HG02678 (cell line): ENCODE data around the gene THBS3.
"Not testable (repeated sequence)": the region's sequence is repeated elsewhere in the genome, so short reads cannot be mapped to it uniquely, and the experiment has no call there.

Source experiments
- ATAC-seq: cut with Tn5 transposase; IDR thresholded peaks from one replicate; pipeline ENCODE4 v1.9.1; 2021; ENCODE audit warnings: mild to moderate bottlenecking, moderate library complexity; ENCODE audit not compliant: unreplicated experiment

Gene THBS3

DNA sequence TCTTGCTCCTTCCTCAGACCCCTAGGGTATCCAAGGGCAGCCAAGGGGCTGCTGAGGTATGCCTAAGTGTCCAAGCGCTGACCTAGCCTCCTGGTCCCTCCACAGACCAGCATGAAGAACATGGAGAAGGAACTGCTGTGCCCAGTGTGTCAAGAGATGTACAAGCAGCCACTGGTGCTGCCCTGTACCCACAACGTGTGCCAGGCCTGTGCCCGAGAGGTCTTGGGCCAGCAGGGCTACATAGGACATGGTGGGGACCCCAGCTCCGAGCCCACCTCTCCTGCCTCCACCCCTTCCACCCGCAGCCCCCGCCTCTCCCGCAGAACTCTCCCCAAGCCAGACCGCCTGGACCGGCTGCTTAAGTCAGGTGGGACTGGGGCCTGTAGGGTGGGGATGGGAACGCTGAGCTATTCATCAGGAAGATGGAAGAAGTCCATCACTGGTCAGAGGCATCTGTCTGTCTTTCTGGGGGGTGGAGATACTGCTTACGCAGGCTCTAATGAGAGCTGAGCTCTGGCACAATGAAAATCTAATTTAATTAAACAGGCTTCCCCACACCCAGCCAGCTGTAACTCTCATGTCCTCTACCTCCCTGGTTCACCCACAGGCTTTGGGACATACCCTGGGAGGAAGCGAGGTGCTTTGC, 32.3 kb downstream of the THBS3 start:
- no peak for ATAC-seq

DNA sequence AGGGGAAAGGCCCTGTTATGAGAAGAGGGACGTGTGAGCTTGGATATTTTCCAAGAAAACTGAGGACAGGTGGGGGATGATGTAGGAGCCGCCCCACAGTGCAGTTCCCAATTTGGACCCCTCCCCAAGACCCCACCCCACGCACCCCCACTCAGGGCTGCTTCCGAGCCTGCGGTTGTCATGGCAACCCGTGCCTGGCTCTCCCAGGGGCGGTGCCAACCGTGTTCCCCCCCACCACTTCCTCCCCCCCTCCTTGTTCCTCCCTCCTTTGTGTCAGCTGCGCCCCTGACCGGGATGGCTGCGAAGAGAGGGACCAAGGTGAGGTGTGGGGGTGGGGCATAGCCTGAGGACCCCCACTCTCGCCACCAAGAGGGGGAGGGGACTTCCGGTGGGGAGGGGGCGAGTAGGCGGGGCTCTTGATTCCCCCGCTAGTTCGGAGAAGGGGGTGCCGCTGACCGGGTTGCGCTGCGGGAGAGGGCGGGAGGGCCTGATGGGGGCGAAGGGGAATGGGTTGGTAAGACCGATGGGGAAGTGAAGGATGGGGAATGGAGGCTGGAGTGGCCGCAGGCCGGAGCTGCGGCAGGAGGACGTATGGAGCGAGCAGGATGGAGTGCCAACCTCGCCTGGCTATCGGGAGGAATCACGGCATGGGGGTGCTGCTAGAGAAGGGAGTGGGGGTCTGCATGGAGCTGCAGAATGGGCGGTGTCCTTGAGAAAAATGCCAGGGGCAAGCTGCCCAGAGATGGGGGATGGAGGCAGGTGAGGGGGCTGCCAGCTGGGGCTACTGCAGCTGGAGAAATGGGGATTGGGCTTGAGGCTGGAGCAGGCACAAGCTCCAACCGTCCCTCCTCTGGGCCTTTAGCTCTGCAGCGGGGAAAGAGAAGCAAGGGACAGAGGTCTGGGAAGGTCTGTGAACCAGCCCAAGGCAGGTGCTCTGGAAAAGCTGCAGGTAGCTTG, 33.1 kb downstream of the THBS3 start:
- ATAC-seq: no peak

DNA sequence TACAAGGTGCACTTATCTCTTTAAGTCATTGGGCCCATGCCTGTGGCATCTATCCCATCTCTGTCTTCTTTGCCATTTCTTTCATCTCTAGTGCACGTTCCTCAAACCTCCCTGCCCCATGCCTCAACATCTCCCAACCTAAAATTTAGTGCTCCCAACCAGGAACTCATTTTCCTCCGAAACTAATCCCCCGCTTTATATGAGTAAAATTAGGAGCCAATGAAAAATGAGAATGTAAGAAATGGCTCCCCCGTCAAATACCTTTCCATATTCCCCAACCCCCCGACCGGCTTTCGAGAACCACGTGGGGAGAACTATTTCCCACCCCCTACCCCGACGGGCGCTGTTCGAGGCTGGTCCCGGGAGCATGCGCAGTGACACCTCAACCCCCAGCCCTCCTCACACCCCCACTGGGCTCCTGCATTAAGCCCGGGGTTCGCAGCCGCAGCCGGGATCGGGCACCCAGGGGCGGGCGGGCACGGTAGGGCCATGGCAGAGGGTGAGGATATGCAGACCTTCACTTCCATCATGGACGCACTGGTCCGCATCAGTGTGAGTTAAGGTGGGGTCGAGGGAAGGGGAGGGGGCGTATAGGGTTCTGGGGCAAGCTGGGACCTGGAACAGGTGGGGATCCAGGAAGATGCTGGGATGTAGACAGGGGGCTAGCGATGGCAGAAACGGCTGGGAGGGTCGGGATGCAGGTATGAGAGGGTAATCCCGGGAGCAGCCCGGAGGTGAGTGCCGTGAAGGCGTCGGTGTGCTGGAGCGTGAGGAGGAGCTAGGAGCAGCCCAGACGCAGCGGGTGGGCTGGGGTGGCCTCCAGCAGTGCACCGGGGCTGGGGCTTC, 34.0 kb downstream of the THBS3 start, which contains the start of gene TRIM46:
Gene TRIM46, plus strand, starts transcription at position 372 of the 846 bp plus-strand sequence. Its CDS starts 118 bp downstream, at position 490.
- ATAC-seq: no peak

DNA sequence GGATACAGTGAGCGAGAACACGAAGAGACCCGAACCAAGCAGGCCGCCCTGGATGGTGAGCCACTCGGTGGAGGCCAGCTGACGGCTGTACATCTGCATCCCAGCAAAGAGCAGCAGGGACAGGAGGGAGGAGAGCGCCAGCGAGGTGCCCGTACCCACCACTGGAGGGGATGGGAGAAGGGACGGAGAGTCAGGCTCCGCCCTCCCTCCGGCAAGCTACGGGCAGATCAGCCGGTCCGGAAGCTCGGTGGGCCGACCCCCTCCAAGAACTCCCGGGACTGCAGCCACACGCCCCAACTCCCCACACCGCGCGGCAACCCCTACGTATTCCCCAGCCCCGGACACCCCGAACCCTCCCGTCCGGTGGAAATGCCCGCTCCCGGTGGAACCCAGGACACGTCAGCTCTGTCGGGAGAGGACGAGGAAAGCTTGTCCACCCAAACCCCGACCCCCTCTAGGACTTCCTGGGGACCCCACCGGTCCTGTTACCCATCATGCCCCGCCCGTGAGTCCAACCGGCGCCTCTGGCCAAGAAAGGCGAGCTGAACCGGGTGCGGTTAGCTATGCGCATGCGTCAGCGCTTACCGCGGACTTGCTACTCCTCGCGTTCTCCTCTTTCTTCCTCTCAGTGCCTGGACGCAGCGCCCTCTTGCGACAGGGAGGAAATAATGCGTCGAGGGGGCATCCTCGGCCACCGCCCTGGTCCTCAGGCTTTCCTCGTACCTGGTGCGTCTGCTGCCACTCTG, 34.8 kb downstream of the THBS3 start, which contains the start of gene KRTCAP2:
Gene KRTCAP2, minus strand, starts transcription at position 573 of the 746 bp plus-strand sequence. Its CDS starts 80 bp downstream, at position 493.
- ATAC-seq: peak; percentile 82

DNA sequence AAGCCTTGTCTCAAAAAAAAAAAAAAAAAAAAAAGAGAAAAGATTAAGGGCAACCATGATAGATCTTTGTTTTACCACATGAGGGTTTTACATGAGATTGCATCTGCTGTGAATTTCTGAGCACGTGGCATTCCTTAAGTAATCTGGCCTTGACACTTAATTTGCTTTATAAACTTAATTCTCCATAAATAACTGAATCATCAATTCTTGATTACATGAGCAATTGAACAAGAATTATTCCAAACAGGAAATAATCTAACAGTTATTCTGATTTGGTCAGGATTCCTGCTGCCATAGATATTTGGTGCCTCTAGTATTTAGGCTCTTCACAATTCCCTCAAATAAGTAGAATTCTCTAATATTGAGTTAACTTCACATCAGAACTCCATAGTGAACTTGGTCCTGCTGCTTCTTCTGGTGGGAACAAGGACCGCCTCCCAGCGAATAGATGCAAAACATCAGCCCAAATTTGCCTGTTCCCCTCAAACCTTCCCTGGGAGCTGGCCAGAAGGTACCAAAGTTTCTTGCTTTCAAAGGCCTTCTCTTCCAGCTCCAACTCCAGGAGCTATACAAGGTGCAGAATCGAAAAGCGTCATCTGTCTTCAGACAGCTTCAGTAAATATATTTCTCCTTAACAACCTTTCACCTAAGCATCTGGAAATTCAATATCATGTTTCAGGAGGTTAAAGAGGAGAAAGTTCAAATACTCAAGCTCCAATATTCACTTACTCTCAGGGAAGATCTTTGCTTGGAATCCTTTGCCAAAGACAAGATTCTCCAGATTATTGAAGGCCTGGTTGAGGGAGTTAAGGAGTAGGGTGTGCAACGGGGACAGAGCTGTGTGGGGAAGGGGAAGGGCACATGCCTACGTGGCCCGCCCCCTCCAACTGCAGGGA, 35.6 kb downstream of the THBS3 start:
- ATAC-seq: peak; percentile 20

DNA sequence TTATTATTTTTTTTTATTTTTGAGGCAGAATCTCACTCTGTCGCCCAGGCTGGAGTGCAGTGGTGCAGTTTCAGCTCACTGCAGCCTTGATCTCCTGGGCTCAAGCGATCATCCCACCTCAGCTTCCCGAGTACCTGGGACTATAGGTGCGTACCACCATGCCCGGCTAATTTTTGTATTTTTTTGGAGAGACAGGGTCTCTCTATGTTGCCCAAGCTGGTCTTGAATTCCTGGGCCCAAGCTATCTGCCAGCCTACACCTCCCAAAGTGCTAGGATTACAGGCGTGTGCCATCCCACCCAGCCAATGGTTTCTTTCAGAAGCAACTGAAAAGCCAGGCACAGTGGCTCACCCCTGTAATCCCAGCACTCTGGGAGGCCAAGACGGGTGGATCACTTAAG, 36.9 kb downstream of the THBS3 start:
- ATAC-seq: no peak

DNA sequence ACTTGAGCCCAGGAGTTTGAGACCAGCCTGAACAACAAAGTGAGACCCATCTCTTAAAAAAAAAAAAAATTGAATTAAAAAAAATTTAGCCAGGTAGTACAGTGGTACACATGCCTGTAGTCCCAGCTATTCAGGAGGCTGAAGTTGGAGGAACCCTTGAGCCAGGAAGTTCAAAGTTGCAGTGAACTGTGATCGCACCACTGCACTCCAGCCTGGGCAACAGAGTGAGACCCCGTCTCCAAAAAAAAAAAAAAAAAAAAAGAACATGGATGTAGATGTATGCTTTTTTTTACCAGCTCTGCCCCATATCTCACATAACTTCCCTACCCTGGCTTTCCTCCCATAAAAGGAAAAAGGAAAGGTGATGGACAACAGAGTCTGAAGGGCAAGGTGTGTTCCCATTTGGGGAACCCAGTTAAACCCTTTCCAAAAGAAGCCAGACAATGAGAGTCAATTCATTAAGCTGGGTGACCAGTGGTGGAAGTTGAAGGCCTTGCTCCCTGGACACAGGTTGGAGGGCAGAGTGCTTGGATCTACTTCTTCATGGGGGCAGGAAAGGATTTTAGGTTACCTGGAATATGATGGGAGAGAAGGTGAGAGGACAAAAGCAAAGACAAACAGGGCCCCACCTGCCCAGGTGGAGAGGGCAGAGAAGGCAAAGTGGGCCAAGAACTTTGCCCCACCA, 37.5 kb downstream of the THBS3 start:
- ATAC-seq: no peak

DNA sequence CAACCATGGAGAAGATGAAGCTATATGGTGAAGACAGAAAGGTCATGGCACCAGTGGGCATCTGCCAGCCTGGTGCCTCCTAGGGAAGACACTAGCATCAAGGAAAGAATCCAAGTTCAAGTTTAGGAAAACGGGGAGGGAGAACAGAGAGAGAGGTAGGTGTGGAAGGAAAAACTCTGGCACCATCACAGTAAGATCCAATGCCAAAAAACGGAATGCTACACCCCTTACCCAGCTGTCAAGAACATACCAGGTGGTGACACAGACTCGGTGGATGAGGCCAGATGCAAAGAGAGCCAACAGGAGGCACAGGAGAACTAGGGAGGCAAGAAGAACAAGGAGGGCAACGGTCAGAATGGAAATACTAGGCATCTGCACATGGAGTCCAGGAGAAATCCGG, 38.2 kb downstream of the THBS3 start:
- no peak for ATAC-seq

DNA sequence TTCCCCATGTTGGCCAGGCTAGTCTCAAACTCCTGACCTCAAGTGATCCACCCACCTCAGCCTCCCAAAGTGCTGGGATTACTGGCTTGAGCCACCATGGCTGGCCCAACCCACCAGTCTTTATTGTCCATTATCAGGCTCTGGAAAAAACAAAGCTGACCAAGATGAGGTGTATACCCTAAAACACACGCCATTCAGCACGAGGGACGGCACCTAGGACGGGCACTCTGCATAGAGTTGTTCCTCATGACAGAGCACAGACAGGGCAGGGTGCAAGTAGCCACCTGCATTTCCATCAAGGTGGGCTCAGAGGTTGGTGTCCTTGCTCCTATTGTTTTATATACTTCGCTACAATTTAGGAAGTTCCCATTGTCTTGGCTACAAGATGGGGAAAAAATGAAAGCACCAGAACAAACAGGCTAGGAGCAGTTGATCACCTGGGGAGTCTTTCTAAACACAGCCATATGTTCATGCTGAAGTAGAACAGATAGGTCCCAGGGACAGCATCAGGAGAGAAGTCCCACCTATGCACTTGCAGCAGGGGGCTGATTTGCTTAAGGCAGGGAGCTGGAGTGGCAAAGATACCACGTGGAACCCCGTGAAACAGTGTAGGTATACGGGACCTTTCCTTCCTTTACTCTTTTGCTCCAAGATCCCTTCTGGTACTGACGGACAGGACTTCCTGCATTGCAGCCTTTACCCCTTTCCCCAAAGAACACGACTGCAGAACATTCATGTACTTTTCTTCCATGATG, 39.1 kb downstream of the THBS3 start:
- no peak for ATAC-seq

DNA sequence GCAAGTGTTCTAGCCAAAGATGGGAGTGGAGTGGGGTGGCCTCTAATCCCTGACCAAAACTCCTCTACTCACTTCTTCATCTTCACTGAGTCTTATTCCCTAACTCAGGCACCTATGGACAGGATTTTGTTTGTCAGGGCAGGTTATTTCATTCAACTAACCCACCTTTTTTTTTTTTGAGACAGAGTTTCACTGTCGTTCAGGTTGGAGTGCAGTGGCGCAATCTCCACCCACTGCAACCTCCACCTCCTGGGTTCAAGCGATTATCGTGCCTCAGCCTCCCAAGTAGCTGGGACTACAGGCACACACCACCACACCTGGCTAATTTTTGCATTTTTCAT, 39.6 kb downstream of the THBS3 start:
- not testable (repeated sequence) for ATAC-seq

DNA sequence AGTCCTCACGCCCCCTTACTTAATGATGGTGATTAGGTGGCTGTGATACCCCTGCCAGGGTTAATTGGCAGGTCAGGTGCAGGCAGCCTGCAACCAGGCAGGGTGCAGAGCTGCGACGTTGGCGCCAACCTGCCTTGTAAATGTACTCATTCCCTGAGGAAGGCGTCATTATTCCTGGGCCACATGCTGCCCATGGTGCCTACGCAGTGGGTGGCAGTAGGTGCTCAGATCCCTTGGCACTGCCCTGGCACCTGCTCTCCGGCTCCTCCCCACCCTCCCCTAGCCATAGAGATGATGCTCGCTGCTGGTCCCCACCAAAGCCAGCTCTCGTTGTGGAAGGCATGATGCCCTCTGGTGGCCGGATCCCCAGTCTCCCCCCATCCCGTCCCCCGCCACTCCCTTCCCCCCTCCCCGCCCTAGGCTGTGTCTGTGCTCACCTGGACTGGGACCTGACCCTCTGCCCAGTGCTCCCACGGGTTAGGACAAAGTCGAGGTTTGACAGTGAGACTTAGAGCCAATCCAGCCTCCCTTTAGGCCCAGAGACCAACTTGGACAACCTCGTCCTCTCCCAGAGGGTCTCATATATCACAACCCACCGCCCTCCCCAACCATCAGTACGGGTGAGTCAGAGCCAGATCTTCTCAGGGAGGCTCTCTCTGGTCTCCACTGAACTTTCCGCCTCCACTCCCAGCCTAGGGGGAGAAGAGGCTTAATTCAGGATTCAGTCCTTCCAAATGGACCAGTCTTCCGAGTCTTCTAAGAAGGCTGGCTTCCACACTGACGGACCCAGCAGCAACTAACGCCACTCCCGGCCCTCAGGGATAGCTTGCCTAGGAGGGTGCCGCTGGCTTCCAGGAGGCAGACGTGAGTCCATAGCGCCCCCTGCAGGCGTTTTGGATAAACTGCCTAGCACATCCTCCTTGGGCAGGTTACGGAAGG, 40.3 kb downstream of the THBS3 start:
- no peak for ATAC-seq

DNA sequence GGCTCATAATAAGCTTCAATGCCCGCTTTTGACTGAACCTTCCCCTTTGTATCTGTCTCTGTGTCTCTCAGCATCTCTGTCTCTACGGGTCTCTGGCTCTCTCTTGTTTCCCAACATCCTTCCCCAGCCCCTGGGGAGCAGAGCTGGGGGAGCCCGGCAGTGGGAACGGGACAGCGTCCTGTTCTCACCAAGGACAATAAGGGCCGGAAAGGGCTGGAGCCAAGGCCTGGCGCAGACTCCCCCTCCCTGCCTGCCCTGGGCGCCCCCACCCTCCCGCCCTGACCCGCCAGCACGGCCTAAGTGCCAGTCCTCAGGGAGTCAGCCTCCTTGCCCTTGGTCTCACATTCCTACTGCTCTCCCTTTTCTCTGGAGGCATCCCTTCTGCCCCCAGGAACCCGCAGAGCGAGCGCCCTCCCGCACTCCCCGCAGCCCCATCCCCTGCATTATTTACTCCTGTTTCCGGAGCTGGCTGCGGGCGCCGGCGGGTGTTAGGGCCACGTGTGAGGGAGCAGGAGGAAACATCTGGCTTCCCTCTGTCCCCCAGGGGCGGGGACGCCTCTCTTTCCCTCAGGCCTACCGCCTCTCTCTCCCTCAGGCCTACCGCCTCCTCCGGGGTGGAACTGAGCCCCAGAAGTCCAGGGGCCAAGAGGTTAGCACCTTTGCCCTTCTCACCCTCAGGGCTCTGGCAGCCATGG, 41.1 kb downstream of the THBS3 start:
- ATAC-seq: no peak

DNA sequence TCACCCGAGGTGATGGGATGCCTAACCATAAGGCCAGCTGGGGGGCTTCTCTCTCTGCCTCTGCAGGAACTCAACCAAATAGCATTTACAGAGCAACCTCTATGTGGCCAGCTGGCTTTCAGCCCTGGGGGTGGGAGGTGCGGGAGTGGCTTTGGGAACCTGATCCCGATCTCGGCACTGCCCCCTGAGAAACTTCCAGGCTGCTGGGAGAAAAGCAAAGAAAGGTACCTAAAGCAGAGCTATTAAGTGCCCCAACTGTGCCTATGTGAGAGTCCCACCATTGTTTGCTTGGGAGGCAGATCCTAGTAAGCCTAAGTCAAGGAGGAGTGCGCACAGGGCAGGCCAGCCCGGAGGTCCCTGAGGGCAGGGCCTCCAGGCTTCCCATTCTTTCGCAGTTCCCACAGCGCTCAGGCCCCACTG, 41.6 kb downstream of the THBS3 start:
- no peak for ATAC-seq

DNA sequence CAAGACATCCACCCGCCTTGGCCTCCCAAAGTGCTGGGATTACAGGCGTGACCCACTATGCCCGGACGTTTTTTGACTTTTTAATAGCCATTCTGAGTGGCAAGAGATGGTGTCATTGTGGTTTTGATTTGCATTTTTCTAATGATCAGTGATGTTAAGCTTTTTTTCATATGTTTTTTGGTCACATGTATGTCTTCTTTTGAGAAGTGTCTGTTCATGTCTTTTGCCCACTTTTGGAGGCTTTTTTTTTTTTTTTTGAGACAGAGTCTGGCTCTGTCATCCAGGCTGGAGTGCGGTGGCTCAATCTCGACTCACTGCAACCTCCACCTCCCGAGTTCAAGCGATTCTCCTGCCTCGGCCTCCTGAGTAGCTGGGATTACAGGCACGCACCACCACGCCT, 43.1 kb downstream of the THBS3 start:
- not testable (repeated sequence) for ATAC-seq

DNA sequence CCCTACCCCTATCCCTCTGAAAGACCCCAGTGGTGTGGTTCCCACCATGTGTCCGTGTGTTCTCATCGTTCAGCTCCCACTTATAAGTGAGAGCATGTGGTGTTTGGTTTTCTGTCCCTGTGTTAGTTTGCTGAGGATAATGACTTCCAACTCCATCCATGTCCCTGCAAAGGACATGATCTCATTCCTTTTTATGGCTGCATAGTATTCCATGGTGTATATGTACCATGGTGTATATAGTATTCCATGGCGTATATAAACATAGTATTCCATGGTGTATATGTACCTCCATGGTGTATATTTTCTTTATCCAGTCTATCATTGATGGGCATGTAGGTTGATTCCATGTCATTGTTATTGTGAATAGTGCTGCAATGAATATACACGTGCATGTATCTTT, 43.9 kb downstream of the THBS3 start:
- ATAC-seq: not testable (repeated sequence)

DNA sequence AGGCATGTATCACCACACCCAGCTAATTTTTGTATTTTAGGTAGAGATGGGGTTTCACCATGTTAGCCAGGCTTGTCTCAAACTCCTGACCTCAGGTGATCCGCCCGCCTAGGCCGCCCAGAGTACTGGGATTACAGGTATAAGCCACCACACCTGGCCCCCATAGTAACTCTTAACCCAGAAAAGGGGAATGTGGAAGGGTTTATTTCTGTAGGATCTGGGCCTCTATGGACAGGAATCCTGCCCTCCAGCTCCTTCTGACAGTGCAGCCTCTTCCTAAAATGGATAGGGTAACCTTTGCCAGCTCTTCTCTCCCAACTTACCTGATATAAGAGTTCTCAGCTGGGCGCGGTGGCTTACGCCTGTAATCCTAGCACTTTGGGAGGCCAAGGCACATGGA, 45.1 kb downstream of the THBS3 start:
- ATAC-seq: not testable (repeated sequence)
